Urinary bladder (tissue), 4 donors: Measurements from ENCODE around the gene OPTN. TPM values are rescaled to one million over a fixed set of nuclear protein-coding genes. Genes with fewer than 3 reads are reported as not detected.

Experiments used
- DNase-seq: peaks from one replicate; pipeline ENCODE4 v3.0.0-alpha.2; 2015; ENCODE audit errors: extremely low spot score
- H3K27ac ChIP-seq: one replicate; pipeline ENCODE4 v1.5.1; 2013; ENCODE audit warnings: low read depth, mild to moderate bottlenecking, moderate library complexity
- H3K36me3 ChIP-seq: one replicate; pipeline ENCODE4 v1.6.1; 2013; ENCODE audit warnings: mild to moderate bottlenecking, moderate library complexity; ENCODE audit not compliant: insufficient read depth
- H3K4me1 ChIP-seq: one replicate; pipeline ENCODE4 v1.6.1; 2013; ENCODE audit warnings: mild to moderate bottlenecking, moderate library complexity; ENCODE audit not compliant: insufficient read depth
- H3K4me3 ChIP-seq: one replicate; pipeline ENCODE4 v1.5.1; 2013; ENCODE audit warnings: low read depth, low read length
- WGBS: extraction: QIAGEN DNeasy Blood & Tissue Kit; methylation state at CpG from one replicate; pipeline ENCODE4 v1.1.7; 2013; 5-methylcytosine and 5-hydroxymethylcytosine counted together
- polyA plus RNA-seq: library from polyadenylated mRNA; stranded (reverse); fragments of 200-250 nt; gene quantifications from one replicate; pipeline ENCODE4 v1.2.3, GENCODE V29; 2013
- total RNA-seq: library from RNA; depleted of rRNA; stranded (reverse); fragments of >200 nt; gene quantifications from one replicate; pipeline ENCODE4 v1.2.3, GENCODE V29; 2014
- donor health status: healthy with polysubstance abuse.
- donor health status: healthy.

OPTN gene
- total and polyA plus RNA-seq, 2 donors: 38.5 to 54.9 TPM

- Histone ChIP-seq H3K36me3 (no peaks in the 10 kb centered on the region), H3K4me3 (peak overlapping the region; percentile 87), H3K4me1 (no peaks in the 10 kb centered on the region), H3K27ac (peak overlapping the region; percentile 68)
- DNase-seq: no peak
- 3% methylated on average over 14 of the region's 14 CpGs for WGBS
These were observed 758 bp upstream of the OPTN start for GRCh38 chr10:13099144-13099665.

- Histone ChIP-seq H3K36me3 (no peaks in the 10 kb centered on the region), H3K27ac (peak overlapping the region; percentile 96), H3K4me1 (no peaks in the 10 kb centered on the region), H3K4me3 (peak overlapping the region; percentile 87)
- DNase-seq: no peak
- 7% methylated on average over 35 of the region's 35 CpGs for WGBS
These were observed 659 bp downstream of the OPTN start for GRCh38 chr10:13100349-13101294.

GRCh38 chr10:13102002-13102794 lies 2.2 kb downstream of the OPTN start:
- DNase-seq: no peak
- H3K4me3 ChIP-seq: no peak overlapping the region
- no peaks in the 10 kb centered on the region for H3K4me1 ChIP-seq
- WGBS: 73% methylated on average over 13 of the region's 13 CpGs
- no peak overlapping the region for H3K27ac ChIP-seq
- no peaks in the 10 kb centered on the region for H3K36me3 ChIP-seq

GRCh38 chr10:13103554-13103953 lies 3.6 kb downstream of the OPTN start:
- WGBS: 92% methylated on average over 2 of the region's 2 CpGs
- H3K27ac ChIP-seq: no peak overlapping the region
- H3K4me1 ChIP-seq: no peaks in the 10 kb centered on the region
- no peak overlapping the region for H3K4me3 ChIP-seq
- no peaks in the 10 kb centered on the region for H3K36me3 ChIP-seq
- no peak for DNase-seq

- no peaks in the 10 kb centered on the region for H3K36me3 ChIP-seq
- DNase-seq: no peak
- H3K4me3 ChIP-seq: no peak overlapping the region
- H3K27ac ChIP-seq: no peak overlapping the region
- 95% methylated on average over 14 of the region's 14 CpGs for WGBS
- H3K4me1 ChIP-seq: no peaks in the 10 kb centered on the region
These were observed 4.7 kb downstream of the OPTN start for GRCh38 chr10:13104697-13105096.

GRCh38 chr10:13105184-13105583 lies 5.2 kb downstream of the OPTN start:
- WGBS: 57% methylated on average over 4 of the region's 4 CpGs
- H3K36me3 ChIP-seq: no peaks in the 10 kb centered on the region
- no peaks in the 10 kb centered on the region for H3K4me1 ChIP-seq
- no peak overlapping the region for H3K4me3 ChIP-seq
- DNase-seq: no peak
- no peak overlapping the region for H3K27ac ChIP-seq

- no peak overlapping the region for H3K27ac ChIP-seq
- H3K36me3 ChIP-seq: no peaks in the 10 kb centered on the region
These were observed 6.6 kb downstream of the OPTN start for GRCh38 chr10:13106387-13107045.

GRCh38 chr10:13110908-13111307 lies 10.9 kb downstream of the OPTN start:
- H3K4me3 ChIP-seq: no peak overlapping the region
- H3K36me3 ChIP-seq: peaks cover 9% of the 10 kb centered on the region
- no peaks in the 10 kb centered on the region for H3K4me1 ChIP-seq
- no peak for DNase-seq
- WGBS: 79% methylated on average over 3 of the region's 3 CpGs
- H3K27ac ChIP-seq: no peak overlapping the region

More at GRCh38 chr10:13106387-13107045, 6.6 kb downstream of the OPTN start:
- WGBS: 94% methylated on average over 5 of the region's 5 CpGs
- no peak for DNase-seq
- Histone ChIP-seq H3K4me3 (no peak overlapping the region), H3K4me1 (no peaks in the 10 kb centered on the region)

- no peak for DNase-seq
- Histone ChIP-seq H3K4me3 (no peak overlapping the region), H3K4me1 (no peaks in the 10 kb centered on the region), H3K36me3 (peaks cover 13% of the 10 kb centered on the region), H3K27ac (no peak overlapping the region)
- WGBS: 84% methylated on average over 6 of the region's 6 CpGs
These were observed 13.6 kb downstream of the OPTN start for GRCh38 chr10:13113544-13113943.

GRCh38 chr10:13115832-13116803 lies 16.2 kb downstream of the OPTN start:
- Histone ChIP-seq H3K27ac (no peak overlapping the region), H3K4me3 (no peak overlapping the region)
- WGBS: 79% methylated on average over 12 of the region's 12 CpGs

GRCh38 chr10:13117841-13118783 lies 18.1 kb downstream of the OPTN start:
- Histone ChIP-seq H3K36me3 (peaks cover 10% of the 10 kb centered on the region), H3K4me1 (no peaks in the 10 kb centered on the region), H3K4me3 (no peak overlapping the region), H3K27ac (no peak overlapping the region)
- DNase-seq: no peak
- WGBS: 72% methylated on average over 14 of the region's 14 CpGs

More at GRCh38 chr10:13115832-13116803, 16.2 kb downstream of the OPTN start:
- DNase-seq: no peak
- peaks cover 13% of the 10 kb centered on the region for H3K36me3 ChIP-seq
- H3K4me1 ChIP-seq: no peaks in the 10 kb centered on the region
